Measurements from ENCODE around the gene CCT7. TPM values are rescaled to one million over a fixed set of nuclear protein-coding genes. Genes with fewer than 3 reads are reported as not detected.

CCT7 gene
- total RNA-seq, 1 experiment from 2014 or later: 482 TPM

GRCh38 chr2:73202156-73203054 is 31.7 kb upstream of the CCT7 start, which contains the start of gene NOTO (continued):
- no peak for TF ChIP-seq STAT6 (CRISPR knock-in tag; conservative IDR thresholded peaks at IDR 0.05; ENCODE audit: low read depth)

GRCh38 chr2:73203055-73203681 is 30.9 kb upstream of the CCT7 start:
- DNase-seq (ENCODE audit: low spot score) (peak; percentile 31), ATAC-seq (peak; percentile 51)
- TF ChIP-seq SP1 (CRISPR knock-in tag; conservative IDR thresholded peaks at IDR 0.05) (no peak), ZBTB43 (CRISPR knock-in tag; IDR thresholded peaks at IDR 0.05) (0 out of 2 replicates have a peak, but pooled peaks have one; percentile 1), ETV6 (CRISPR knock-in tag; IDR thresholded peaks at IDR 0.05) (no peak), HMGXB4 (CRISPR knock-in tag; IDR thresholded peaks at IDR 0.05) (no peak; the same call in 1 of the 2 replicates), NFE2L1 (CRISPR knock-in tag; IDR thresholded peaks at IDR 0.05) (0 out of 2 replicates have a peak, but pooled peaks have one; percentile 4)
- Mint-ChIP-seq H3K27me3 (ENCODE audit: low read depth) (peaks cover 89% of the 10 kb centered on the region), H3K36me3 (no peaks in the 10 kb centered on the region), H3K9me3 (no peaks in the 10 kb centered on the region), H3K27ac (no peak overlapping the region), H3K4me1 (peaks cover 8% of the 10 kb centered on the region), H3K4me3 (peak overlapping the region; percentile 61)
- ChIA-PET CTCF (interaction anchor here (0.7 to 4.3 kb wide), 5 partner anchors 9 to 310 kb away, joined by 3 to 62 read pairs (median 5); no protein-coding TSS in a partner anchor), POLR2A (no interaction called here)

GRCh38 chr2:73205611-73206010 is 28.5 kb upstream of the CCT7 start:
- Mint-ChIP-seq H3K36me3 (no peaks in the 10 kb centered on the region), H3K27ac (no peak overlapping the region), H3K4me3 (no peak overlapping the region), H3K4me1 (peaks cover 8% of the 10 kb centered on the region), H3K9me3 (no peaks in the 10 kb centered on the region), H3K27me3 (ENCODE audit: low read depth) (peaks cover 74% of the 10 kb centered on the region)
- CTCF ChIA-PET: interaction anchor here (9.8 kb wide), 1 partner anchor 29 kb away, joined by 179 read pairs; no protein-coding TSS in a partner anchor
- TF ChIP-seq JUN (CRISPR knock-in tag; IDR thresholded peaks at IDR 0.05): no peak
- no peak for TF ChIP-seq ARID4B (CRISPR knock-in tag; IDR thresholded peaks at IDR 0.05; ENCODE audit: borderline replicate concordance)
- no peak for TF ChIP-seq CREM (CRISPR knock-in tag; IDR thresholded peaks at IDR 0.05)
- no peak for TF ChIP-seq MAX (CRISPR knock-in tag; IDR thresholded peaks at IDR 0.05)
- no peak for TF ChIP-seq ZNF121 (CRISPR knock-in tag; IDR thresholded peaks at IDR 0.05)
- TF ChIP-seq IRF2 (CRISPR knock-in tag; IDR thresholded peaks at IDR 0.05; ENCODE audit: borderline replicate concordance, low read depth): no peak
- no peak for TF ChIP-seq NFYB (CRISPR knock-in tag; conservative IDR thresholded peaks at IDR 0.05; ENCODE audit: low read depth)
- TF ChIP-seq ZSCAN18 (CRISPR knock-in tag; IDR thresholded peaks at IDR 0.05): no peak
- no peak for TF ChIP-seq MYBL2 (CRISPR knock-in tag; IDR thresholded peaks at IDR 0.05)
- no peak for TF ChIP-seq TEAD1 (CRISPR knock-in tag; IDR thresholded peaks at IDR 0.05)
- TF ChIP-seq SP1 (CRISPR knock-in tag; conservative IDR thresholded peaks at IDR 0.05): no peak
- no peak for TF ChIP-seq PRRX2 (CRISPR knock-in tag; IDR thresholded peaks at IDR 0.05)
- no peak for TF ChIP-seq ZNF416 (CRISPR knock-in tag; IDR thresholded peaks at IDR 0.05)
- TF ChIP-seq NFE2L1 (CRISPR knock-in tag; IDR thresholded peaks at IDR 0.05): no peak
- DNase-seq (ENCODE audit: low spot score): no peak
- ATAC-seq: no peak
- POLR2A ChIA-PET: no interaction called here

All from WTC11 (cell line).